GM12878 (cell line): Measurements from ENCODE around the gene ECHDC1. TPM values are rescaled to one million over a fixed set of nuclear protein-coding genes. Genes with fewer than 3 reads are reported as not detected.

Experiments
- ATAC-seq: fragments of 200-7000 bp; cut with Tn5 transposase; 3 replicates; pipeline ENCODE4 v1.9.1; 2020; ENCODE audit warnings: mild to moderate bottlenecking, moderate library complexity
- BruUV-seq: library from RNA; stranded (reverse); fragments of 400-500 nt; replicated peaks from 2 replicates; lab custom pipeline; 2021; lab: Mats Ljungman, UMichigan
- CTCF ChIA-PET: fragments of 300-600 bp; sonication (Branson Sonifier 250); formaldehyde crosslinking; extraction: SDS; loops from one replicate; lab custom pipeline; 2021; ENCODE audit warnings: inconsistent platforms; lab: Yijun Ruan, JAX
- POLR2A ChIA-PET: fragments of 350-600 bp; formaldehyde crosslinking; extraction: SDS; loops from one replicate; lab custom pipeline; 2021; ENCODE audit warnings: inconsistent platforms; lab: Charles Lee
- RAD21 ChIA-PET: fragments of 300-600 bp; sonication (Branson Sonifier 250); formaldehyde crosslinking; loops from one replicate; lab custom pipeline; 2023; ENCODE audit warnings: antibody characterized with exemption; ENCODE audit not compliant: unreplicated experiment; lab: Charles Lee
- SMC1A ChIA-PET: fragments of 300-600 bp; sonication (Branson Sonifier 250); formaldehyde crosslinking; loops from one replicate; lab custom pipeline; 2023; ENCODE audit not compliant: unreplicated experiment, uncharacterized antibody; lab: Charles Lee
- DNase-seq: peaks from one replicate; pipeline ENCODE4 v3.0.0-alpha.2; 2011; ENCODE audit warnings: low read depth, low spot score
- FAIRE-seq: peaks from 3 replicates; lab custom pipeline; 2011; peaks lifted over from hg19 to GRCh38; lab: Jason Lieb, UNC
- H2AFZ ChIP-seq: 2 replicates; pipeline ENCODE4 v1.6.0; 2011; ENCODE audit warnings: low read depth, low read length, control low read depth; ENCODE audit not compliant: control insufficient read depth
- H3K27ac ChIP-seq: 2 replicates; pipeline ENCODE4 v1.5.1; 2011; ENCODE audit warnings: control low read depth; ENCODE audit not compliant: control insufficient read depth, insufficient read depth
- H3K27me3 ChIP-seq, 2 experiments: replicated peaks in 1 of 2; 2 replicates each; pipeline versions ENCODE4 v1.6.0 to v1.6.1; 2011; ENCODE audit warnings: low read length in 1 of 2; ENCODE audit not compliant: control insufficient read depth in 2 of 2, insufficient read depth in 2 of 2
- H3K36me3 ChIP-seq, 2 experiments: 2 replicates each; pipeline ENCODE4 v1.5.1; 2011; ENCODE audit warnings: low read length in 1 of 2; ENCODE audit not compliant: control insufficient read depth in 2 of 2, insufficient read depth in 2 of 2
- H3K4me1 ChIP-seq: 2 replicates; pipeline ENCODE4 v1.6.1; 2011; ENCODE audit warnings: mild to moderate bottlenecking, low read length, moderate library complexity, mixed read lengths; ENCODE audit not compliant: control insufficient read depth, insufficient read depth
- H3K4me2 ChIP-seq: 2 replicates; pipeline ENCODE4 v1.6.0; 2011; ENCODE audit warnings: control low read depth; ENCODE audit not compliant: control insufficient read depth, insufficient read depth
- H3K4me3 ChIP-seq: fragments of 200-600 bp; sonication (generic); 2 replicates; pipeline ENCODE4 v1.5.1; 2016
- H3K79me2 ChIP-seq: 2 replicates; pipeline ENCODE4 v1.6.0; 2011; ENCODE audit warnings: low read length; ENCODE audit not compliant: control insufficient read depth, insufficient read depth
- H3K9ac ChIP-seq: 2 replicates; pipeline ENCODE4 v1.8.0; 2011; ENCODE audit warnings: low read length, control low read depth, mixed read lengths; ENCODE audit not compliant: control insufficient read depth, insufficient read depth
- H3K9me3 ChIP-seq: replicated peaks from 3 replicates; pipeline ENCODE4 v1.5.1; 2011; ENCODE audit warnings: mild to moderate bottlenecking, low read length; ENCODE audit not compliant: control insufficient read depth, insufficient read depth
- H4K20me1 ChIP-seq: 2 replicates; pipeline ENCODE4 v1.6.0; 2011; ENCODE audit not compliant: control insufficient read depth, insufficient read depth
- CEBPZ ChIP-seq: fragments of 150-350 bp; IDR thresholded peaks from 2 replicates; pipeline ENCODE4 v1.6.1; 2016; ENCODE audit warnings: low read depth, low read length
- EED ChIP-seq: sonication (generic); IDR thresholded peaks from 2 replicates; pipeline ENCODE4 v1.6.1; 2016; ENCODE audit warnings: antibody characterized with exemption, low read depth
- JUND ChIP-seq: IDR thresholded peaks from 2 replicates; pipeline ENCODE4 v1.6.1; 2012; ENCODE audit warnings: low read depth, mild to moderate bottlenecking, low read length, improper control_type of control experiment, moderate library complexity
- KAT2A ChIP-seq: conservative IDR thresholded peaks from 2 replicates; pipeline ENCODE4 v1.6.1; 2011; ENCODE audit warnings: low read depth, low read length; ENCODE audit not compliant: control insufficient read depth
- MEF2B ChIP-seq: fragments of 450-650 bp; IDR thresholded peaks from 2 replicates; pipeline ENCODE4 v1.6.1; 2018; ENCODE audit warnings: mild to moderate bottlenecking, moderate library complexity; ENCODE audit not compliant: partially characterized antibody, poor library complexity, severe bottlenecking
- MYC ChIP-seq: IDR thresholded peaks from 2 replicates; pipeline ENCODE4 v1.6.1; 2011; ENCODE audit warnings: mild to moderate bottlenecking, low read length, moderate library complexity, inconsistent platforms; ENCODE audit not compliant: insufficient read depth, insufficient replicate concordance, insufficient read length, severe bottlenecking
- RUNX3 ChIP-seq: IDR thresholded peaks from 2 replicates; pipeline ENCODE4 v1.6.1; 2012; ENCODE audit warnings: low read length, inconsistent platforms
- SMAD1 ChIP-seq: fragments of 450-650 bp; IDR thresholded peaks from 2 replicates; pipeline ENCODE4 v1.6.1; 2018; ENCODE audit warnings: mild to moderate bottlenecking, low read depth; ENCODE audit not compliant: partially characterized antibody
- in situ Hi-C: fragments of 300-500 bp; cut with MboI; formaldehyde crosslinking; loops from 9 replicates; pipeline ENCODE4 v1.14.3; 2018; ENCODE audit warnings: mixed read lengths
- intact Hi-C: fragments of 100-400 bp; cut with micrococcal nuclease; formaldehyde crosslinking; loops from one replicate; pipeline ENCODE4 v1.14.2; 2022; ENCODE audit not compliant: unreplicated experiment
- polyA plus RNA-seq, 11 experiments: library from polyadenylated mRNA; depleted of rRNA in 4 of 11; unstranded in 6 of 11; stranded (reverse) in 5 of 11; fragments of >200 nt; fragmentation: Nextera tagmentation in 4 of 11; fragmentation: Illumina TruSeq in 1 of 11; extraction: Ambion mirVana in 4 of 11; extraction: Trizol in 1 of 11; gene quantifications; 1 replicate in 1 of 11; 2 replicates in 10 of 11; pipeline versions ENCODE4 v1.2.1 to v1.2.3, GENCODE V29; 2011 to 2016; ENCODE audit warnings: inconsistent platforms in 2 of 11, missing spikeins in 2 of 11, low read depth in 1 of 11
- total RNA-seq, 4 experiments: library from RNA; depleted of rRNA in 3 of 4; stranded (reverse); fragments of >200 nt in 3 of 4; fragmentation: Illumina TruSeq in 1 of 4; extraction: Trizol in 1 of 4; gene quantifications; 2 replicates each; pipeline versions ENCODE4 v1.2.1 to v1.2.3, GENCODE V29; 2013 to 2021

The ECHDC1 gene
- total and polyA plus RNA-seq, 10 of the 15 experiments (the other 5 are each of a cell fraction or from before 2014, with no cell fraction given): 46.2 to 111 (median 70.7) TPM

GRCh38 chr6:127328043-127328609 lies 15.3 kb downstream of the ECHDC1 start:
- no peaks in the 10 kb centered on the region for H4K20me1 ChIP-seq
- H3K9me3 ChIP-seq: no peaks in the 10 kb centered on the region; the same call in 2 of the 3 replicates
- H3K79me2 ChIP-seq: no peaks in the 10 kb centered on the region; the same call in 1 of the 2 replicates
- no peaks in the 10 kb centered on the region for H3K27me3 ChIP-seq
- ATAC-seq: no peak
- no peak overlapping the region for H2AFZ ChIP-seq
- no peak overlapping the region for H3K9ac ChIP-seq
- H3K4me2 ChIP-seq: no peak overlapping the region
- in situ Hi-C loops (no loop called here), intact Hi-C loops (no loop called here)
- CTCF ChIA-PET: interaction anchor here (1.0 to 1.6 kb wide), 2 partner anchors 9 to 13 kb away, joined by 4 read pairs; no protein-coding TSS in a partner anchor
- no peak overlapping the region for H3K4me3 ChIP-seq
- RAD21 ChIA-PET: no interaction called here
- no peak for DNase-seq
- H3K4me1 ChIP-seq: no peaks in the 10 kb centered on the region
- BruUV-seq: no TSS peak
- SMC1A ChIA-PET: interaction anchor here (1.0 kb wide), 1 partner anchor 24 kb away, joined by 3 read pairs; no protein-coding TSS in a partner anchor
- POLR2A ChIA-PET: no interaction called here
- FAIRE-seq: no peak
- no peak overlapping the region for H3K27ac ChIP-seq
- TF ChIP-seq JUND (no peak), CEBPZ (no peak), SMAD1 (no peak), MYC (no peak), EED (no peak), KAT2A (no peak), RUNX3 (no peak), MEF2B (no peak)
- TF ChIP-seq, all 136 proteins: peak for 0
- H3K36me3 ChIP-seq: peaks cover 0 to 13% of the 10 kb centered on the region in 2 experiments; a peak in 1 of 4 replicates
